ENCODE data around the gene EARS2. TPM values are rescaled to one million over a fixed set of nuclear protein-coding genes. Genes with fewer than 3 reads are reported as not detected.
"Not testable (repeated sequence)": the region's sequence is repeated elsewhere in the genome, so short reads cannot be mapped to it uniquely, and the experiment has no call there.

The EARS2 gene
- total RNA-seq, 1 donor from 2014 or later = 26.1 TPM

- Histone ChIP-seq H3K36me3 (ENCODE audit: control insufficient read depth in 3 of 3, insufficient read depth in 3 of 3, low read length in 3 of 3) (peaks cover 35 to 42% (median 41%) of the 10 kb centered on the region in 3 donors), H3K27me3 (ENCODE audit: control insufficient read depth in 3 of 3, insufficient read depth in 3 of 3, low read length in 3 of 3) (no peaks in the 10 kb centered on the region), H3K27ac (ENCODE audit: low read depth, low read length) (no peak overlapping the region), H3K4me1 (ENCODE audit: control insufficient read depth in 3 of 3, insufficient read depth in 3 of 3, low read length in 3 of 3) (peaks cover 6 to 11% (median 8%) of the 10 kb centered on the region in 3 donors), H3K9me3 (ENCODE audit: control insufficient read depth in 3 of 3, low read length in 3 of 3) (no peaks in the 10 kb centered on the region), H3K4me3 (ENCODE audit: low read length in 3 of 3) (no peak overlapping the region), H3K9ac (ENCODE audit: low read depth in 1 of 3, low read length in 3 of 3) (no peak overlapping the region)
Observed at GRCh38 chr16:23552161-23552560, 5.0 kb downstream of the EARS2 start.

- Histone ChIP-seq H3K27ac (ENCODE audit: low read depth, low read length) (no peak overlapping the region), H3K27me3 (ENCODE audit: control insufficient read depth in 3 of 3, insufficient read depth in 3 of 3, low read length in 3 of 3) (no peaks in the 10 kb centered on the region)
Observed at GRCh38 chr16:23549938-23550337, 7.2 kb downstream of the EARS2 start.

GRCh38 chr16:23544436-23544835, 12.7 kb downstream of the EARS2 start:
- no peak overlapping the region for H3K9ac ChIP-seq (ENCODE audit: low read depth in 1 of 3, low read length in 3 of 3)
- no peak overlapping the region for H3K27ac ChIP-seq (ENCODE audit: low read depth, low read length)
- H3K36me3 ChIP-seq (ENCODE audit: control insufficient read depth in 3 of 3, insufficient read depth in 3 of 3, low read length in 3 of 3) = peaks cover 35 to 54% (median 52%) of the 10 kb centered on the region in 3 donors
- H3K9me3 ChIP-seq (ENCODE audit: control insufficient read depth in 3 of 3, low read length in 3 of 3) = no peaks in the 10 kb centered on the region
- H3K27me3 ChIP-seq (ENCODE audit: control insufficient read depth in 3 of 3, insufficient read depth in 3 of 3, low read length in 3 of 3) = no peaks in the 10 kb centered on the region
- H3K4me1 ChIP-seq (ENCODE audit: control insufficient read depth in 3 of 3, insufficient read depth in 3 of 3, low read length in 3 of 3) = peaks cover 0 to 3% (median 0%) of the 10 kb centered on the region in 3 donors
- H3K4me3 ChIP-seq (ENCODE audit: low read length in 3 of 3) = no peak overlapping the region

More at GRCh38 chr16:23549938-23550337, 7.2 kb downstream of the EARS2 start:
- no peaks in the 10 kb centered on the region for H3K9me3 ChIP-seq (ENCODE audit: control insufficient read depth in 3 of 3, low read length in 3 of 3)
- peaks cover 45 to 60% (median 55%) of the 10 kb centered on the region in 3 donors for H3K36me3 ChIP-seq (ENCODE audit: control insufficient read depth in 3 of 3, insufficient read depth in 3 of 3, low read length in 3 of 3)
- H3K9ac ChIP-seq (ENCODE audit: low read depth in 1 of 3, low read length in 3 of 3) = no peak overlapping the region
- no peaks in the 10 kb centered on the region for H3K4me1 ChIP-seq (ENCODE audit: control insufficient read depth in 3 of 3, insufficient read depth in 3 of 3, low read length in 3 of 3)
- no peak overlapping the region for H3K4me3 ChIP-seq (ENCODE audit: low read length in 3 of 3)

GRCh38 chr16:23540817-23541178, 16.4 kb downstream of the EARS2 start:
- not testable (repeated sequence) for H3K9me3 ChIP-seq (ENCODE audit: control insufficient read depth in 3 of 3, low read length in 3 of 3); H3K27me3 ChIP-seq (ENCODE audit: control insufficient read depth in 3 of 3, insufficient read depth in 3 of 3, low read length in 3 of 3); H3K4me3 ChIP-seq (ENCODE audit: low read length in 3 of 3); H3K4me1 ChIP-seq (ENCODE audit: control insufficient read depth in 3 of 3, insufficient read depth in 3 of 3, low read length in 3 of 3); H3K27ac ChIP-seq (ENCODE audit: low read depth, low read length); H3K9ac ChIP-seq (ENCODE audit: low read depth in 1 of 3, low read length in 3 of 3)
- H3K36me3 ChIP-seq (ENCODE audit: control insufficient read depth in 3 of 3, insufficient read depth in 3 of 3, low read length in 3 of 3) = peaks cover 20 to 44% (median 30%) of the 10 kb centered on the region in 3 donors

GRCh38 chr16:23539984-23540816, 16.9 kb downstream of the EARS2 start:
- Histone ChIP-seq H3K36me3 (ENCODE audit: control insufficient read depth in 3 of 3, insufficient read depth in 3 of 3, low read length in 3 of 3) (peaks cover 16 to 41% (median 29%) of the 10 kb centered on the region in 3 donors), H3K27ac (ENCODE audit: low read depth, low read length) (no peak overlapping the region), H3K9me3 (ENCODE audit: control insufficient read depth in 3 of 3, low read length in 3 of 3) (no peaks in the 10 kb centered on the region), H3K9ac (ENCODE audit: low read depth in 1 of 3, low read length in 3 of 3) (no peak overlapping the region), H3K4me3 (ENCODE audit: low read length in 3 of 3) (no peak overlapping the region), H3K27me3 (ENCODE audit: control insufficient read depth in 3 of 3, insufficient read depth in 3 of 3, low read length in 3 of 3) (no peaks in the 10 kb centered on the region), H3K4me1 (ENCODE audit: control insufficient read depth in 3 of 3, insufficient read depth in 3 of 3, low read length in 3 of 3) (peaks cover 0 to 3% (median 0%) of the 10 kb centered on the region in 3 donors)

GRCh38 chr16:23538919-23539278, 18.3 kb downstream of the EARS2 start:
- Histone ChIP-seq H3K27me3 (ENCODE audit: control insufficient read depth in 3 of 3, insufficient read depth in 3 of 3, low read length in 3 of 3) (no peaks in the 10 kb centered on the region), H3K4me1 (ENCODE audit: control insufficient read depth in 3 of 3, insufficient read depth in 3 of 3, low read length in 3 of 3) (peaks cover 3 to 5% (median 4%) of the 10 kb centered on the region in 3 donors), H3K4me3 (ENCODE audit: low read length in 3 of 3) (no peak overlapping the region), H3K36me3 (ENCODE audit: control insufficient read depth in 3 of 3, insufficient read depth in 3 of 3, low read length in 3 of 3) (peaks cover 23 to 43% (median 32%) of the 10 kb centered on the region in 3 donors), H3K9me3 (ENCODE audit: control insufficient read depth in 3 of 3, low read length in 3 of 3) (no peaks in the 10 kb centered on the region), H3K27ac (ENCODE audit: low read depth, low read length) (no peak overlapping the region), H3K9ac (ENCODE audit: low read depth in 1 of 3, low read length in 3 of 3) (no peak overlapping the region)

GRCh38 chr16:23537390-23537789, 19.8 kb downstream of the EARS2 start:
- H3K9ac ChIP-seq (ENCODE audit: low read depth in 1 of 3, low read length in 3 of 3) = no peak overlapping the region
- no peak overlapping the region for H3K4me3 ChIP-seq (ENCODE audit: low read length in 3 of 3)
- peaks cover 28 to 50% (median 35%) of the 10 kb centered on the region in 3 donors for H3K36me3 ChIP-seq (ENCODE audit: control insufficient read depth in 3 of 3, insufficient read depth in 3 of 3, low read length in 3 of 3)
- no peak overlapping the region for H3K27ac ChIP-seq (ENCODE audit: low read depth, low read length)
- no peaks in the 10 kb centered on the region for H3K9me3 ChIP-seq (ENCODE audit: control insufficient read depth in 3 of 3, low read length in 3 of 3)
- peaks cover 0 to 5% (median 4%) of the 10 kb centered on the region in 3 donors for H3K4me1 ChIP-seq (ENCODE audit: control insufficient read depth in 3 of 3, insufficient read depth in 3 of 3, low read length in 3 of 3)
- no peaks in the 10 kb centered on the region for H3K27me3 ChIP-seq (ENCODE audit: control insufficient read depth in 3 of 3, insufficient read depth in 3 of 3, low read length in 3 of 3)

GRCh38 chr16:23535901-23536300, 21.2 kb downstream of the EARS2 start:
- Histone ChIP-seq H3K4me3 (ENCODE audit: low read length in 3 of 3) (no peak overlapping the region), H3K27ac (ENCODE audit: low read depth, low read length) (no peak overlapping the region), H3K27me3 (ENCODE audit: control insufficient read depth in 3 of 3, insufficient read depth in 3 of 3, low read length in 3 of 3) (no peaks in the 10 kb centered on the region), H3K9me3 (ENCODE audit: control insufficient read depth in 3 of 3, low read length in 3 of 3) (no peaks in the 10 kb centered on the region), H3K9ac (ENCODE audit: low read depth in 1 of 3, low read length in 3 of 3) (no peak overlapping the region), H3K36me3 (ENCODE audit: control insufficient read depth in 3 of 3, insufficient read depth in 3 of 3, low read length in 3 of 3) (peaks cover 34 to 57% (median 40%) of the 10 kb centered on the region in 3 donors), H3K4me1 (ENCODE audit: control insufficient read depth in 3 of 3, insufficient read depth in 3 of 3, low read length in 3 of 3) (peaks cover 0 to 5% (median 4%) of the 10 kb centered on the region in 3 donors)

- peaks cover 0 to 5% (median 4%) of the 10 kb centered on the region in 3 donors for H3K4me1 ChIP-seq (ENCODE audit: control insufficient read depth in 3 of 3, insufficient read depth in 3 of 3, low read length in 3 of 3)
- H3K27me3 ChIP-seq (ENCODE audit: control insufficient read depth in 3 of 3, insufficient read depth in 3 of 3, low read length in 3 of 3) = no peaks in the 10 kb centered on the region
- no peak overlapping the region for H3K27ac ChIP-seq (ENCODE audit: low read depth, low read length)
- H3K9ac ChIP-seq (ENCODE audit: low read depth in 1 of 3, low read length in 3 of 3) = no peak overlapping the region
- no peaks in the 10 kb centered on the region for H3K9me3 ChIP-seq (ENCODE audit: control insufficient read depth in 3 of 3, low read length in 3 of 3)
- H3K36me3 ChIP-seq (ENCODE audit: control insufficient read depth in 3 of 3, insufficient read depth in 3 of 3, low read length in 3 of 3) = peaks cover 31 to 53% (median 37%) of the 10 kb centered on the region in 3 donors
- H3K4me3 ChIP-seq (ENCODE audit: low read length in 3 of 3) = no peak overlapping the region
Observed at GRCh38 chr16:23534868-23535860, 22.0 kb downstream of the EARS2 start.
